Endothelial cell of umbilical vein (primary cell): ENCODE results near the gene CCBE1. TPM values are rescaled to one million over a fixed set of nuclear protein-coding genes. Genes with fewer than 3 reads are reported as not detected.

Experiments
- BruUV-seq: library from RNA; stranded (reverse); fragments of 400-500 nt; replicated peaks from 2 replicates; lab custom pipeline; 2021; lab: Mats Ljungman, UMichigan
- CTCF ChIA-PET: fragments of 300-600, 350-600 bp; sonication (Branson Sonifier 250); formaldehyde crosslinking; loops from one replicate; lab custom pipeline; 2021; ENCODE audit warnings: antibody characterized with exemption, inconsistent platforms; lab: Charles Lee
- POLR2A ChIA-PET: fragments of 300-600, 350-600 bp; sonication (Branson Sonifier 250); formaldehyde crosslinking; loops from one replicate; lab custom pipeline; 2021; ENCODE audit warnings: antibody characterized with exemption, inconsistent platforms; lab: Charles Lee
- DNase-seq: peaks from one replicate; pipeline ENCODE4 v3.0.0-alpha.2; 2011; ENCODE audit warnings: low read depth, low spot score
- FAIRE-seq: peaks from 2 replicates; lab custom pipeline; 2011; peaks lifted over from hg19 to GRCh38; lab: Jason Lieb, UNC
- H2AFZ ChIP-seq: 2 replicates; pipeline ENCODE4 v1.6.0; 2012; ENCODE audit warnings: low read depth, low read length, control low read depth, inconsistent platforms
- H3K27ac ChIP-seq: 2 replicates; pipeline ENCODE4 v1.5.1; 2011; ENCODE audit warnings: low read depth, mild to moderate bottlenecking, control low read depth, low read length, moderate library complexity; ENCODE audit not compliant: insufficient read depth
- H3K27me3 ChIP-seq, 2 experiments: 2 replicates each; pipeline versions ENCODE4 v1.6.0 to v1.6.1; 2011; ENCODE audit warnings: low read length in 2 of 2, mixed read lengths in 1 of 2; ENCODE audit not compliant: control insufficient read depth in 2 of 2, insufficient read depth in 2 of 2
- H3K36me3 ChIP-seq, 2 experiments: 2 replicates in 1 of 2; 3 replicates in 1 of 2; pipeline ENCODE4 v1.5.1; 2011; ENCODE audit warnings: low read length in 2 of 2, mild to moderate bottlenecking in 1 of 2, moderate library complexity in 1 of 2; ENCODE audit not compliant: control insufficient read depth in 2 of 2, insufficient read depth in 2 of 2; ENCODE audit errors: extremely low read depth in 1 of 2
- H3K4me1 ChIP-seq: 3 replicates; pipeline ENCODE4 v1.5.1; 2011; ENCODE audit warnings: mild to moderate bottlenecking, low read length; ENCODE audit not compliant: control insufficient read depth, insufficient read depth; ENCODE audit errors: extremely low read depth
- H3K4me2 ChIP-seq: 2 replicates; pipeline ENCODE4 v1.6.1; 2011; ENCODE audit warnings: low read length, control low read depth, mixed read lengths; ENCODE audit not compliant: insufficient read depth
- H3K4me3 ChIP-seq, 3 experiments: fragments of 200-600 bp in 1 of 3; sonication (generic), shearing (Covaris generic) in 1 of 3; replicated peaks in 1 of 3; 2 replicates each; pipeline ENCODE4 v1.5.1; 2011 to 2016; ENCODE audit warnings: control low read depth in 3 of 3, low read length in 3 of 3, mild to moderate bottlenecking in 2 of 3, inconsistent platforms in 1 of 3, low read depth in 1 of 3, moderate library complexity in 1 of 3; ENCODE audit not compliant: insufficient read depth in 1 of 3
- H3K79me2 ChIP-seq: 2 replicates; pipeline ENCODE4 v1.6.0; 2012; ENCODE audit warnings: low read length, inconsistent platforms; ENCODE audit not compliant: control insufficient read depth, insufficient read depth
- H3K9ac ChIP-seq: replicated peaks from 2 replicates; pipeline ENCODE3; 2011; ENCODE audit warnings: low read length, control low read depth; ENCODE audit not compliant: insufficient read depth; ENCODE audit errors: extremely low read depth
- H3K9me1 ChIP-seq: replicated peaks from 3 replicates; pipeline ENCODE4 v1.6.0; 2011; ENCODE audit warnings: mild to moderate bottlenecking, low read length; ENCODE audit not compliant: control insufficient read depth, insufficient read depth; ENCODE audit errors: extremely low read depth
- H3K9me3 ChIP-seq: replicated peaks from 2 replicates; pipeline ENCODE4 v1.5.1; 2012; ENCODE audit warnings: low read length, inconsistent platforms; ENCODE audit not compliant: control insufficient read depth, insufficient read depth
- H4K20me1 ChIP-seq: replicated peaks from 2 replicates; pipeline ENCODE3; 2011; ENCODE audit warnings: mild to moderate bottlenecking, low read length; ENCODE audit not compliant: control insufficient read depth, insufficient read depth; ENCODE audit errors: extremely low read depth
- CTCF ChIP-seq, 2 donors: IDR thresholded peaks; 1 replicate in 1 of 2; 2 replicates in 1 of 2; pipeline ENCODE4 v1.5.1; 2011; ENCODE audit warnings: low read length in 2 of 2, mild to moderate bottlenecking in 2 of 2, moderate library complexity in 2 of 2, control low read depth in 1 of 2, inconsistent platforms in 1 of 2, low read depth in 1 of 2; ENCODE audit not compliant: insufficient read depth in 1 of 2; ENCODE audit errors: extremely low read depth in 1 of 2
- EZH2 ChIP-seq: IDR thresholded peaks from 2 replicates; pipeline ENCODE4 v1.6.1; 2012; ENCODE audit warnings: borderline replicate concordance, low read depth, mild to moderate bottlenecking, moderate library complexity, low read length, inconsistent platforms; ENCODE audit not compliant: severe bottlenecking
- FOS ChIP-seq: IDR thresholded peaks from 2 replicates; pipeline ENCODE4 v1.6.1; 2011; ENCODE audit warnings: mild to moderate bottlenecking, low read length, moderate library complexity, borderline replicate concordance; ENCODE audit not compliant: insufficient read depth
- GATA2 ChIP-seq: IDR thresholded peaks from 2 replicates; pipeline ENCODE4 v1.7.0; 2011; ENCODE audit warnings: low read depth, mild to moderate bottlenecking, moderate library complexity, mixed read lengths, low read length; ENCODE audit not compliant: insufficient read length, insufficient read depth
- JUN ChIP-seq: IDR thresholded peaks from 2 replicates; pipeline ENCODE4 v1.6.1; 2011; ENCODE audit warnings: borderline replicate concordance, low read depth; ENCODE audit not compliant: insufficient read length, insufficient read depth
- MAX ChIP-seq: IDR thresholded peaks from 2 replicates; pipeline ENCODE4 v1.6.1; 2011; ENCODE audit not compliant: insufficient read depth, insufficient read length
- MYC ChIP-seq: IDR thresholded peaks from one replicate; pipeline ENCODE4 v1.6.1; 2011; ENCODE audit warnings: mild to moderate bottlenecking, low read depth, low read length
- POLR2A ChIP-seq: IDR thresholded peaks from 2 replicates; pipeline ENCODE4 v1.6.1; 2012; ENCODE audit warnings: low read depth, mild to moderate bottlenecking, control low read depth, low read length
- POLR2AphosphoS5 ChIP-seq: IDR thresholded peaks from 2 replicates; pipeline ENCODE4 v1.6.1; 2012; ENCODE audit warnings: low read depth, mild to moderate bottlenecking, control low read depth, low read length, moderate library complexity; ENCODE audit not compliant: insufficient read depth
- dilution Hi-C: fragments of 300-500 bp; cut with MboI; formaldehyde crosslinking; loops from one replicate; pipeline ENCODE4 v1.15.0; 2019; ENCODE audit warnings: low sequenced_read_pairs; ENCODE audit not compliant: extremely low pct_ligation_motif_present
- intact Hi-C: fragments of 100-400 bp; cut with micrococcal nuclease; formaldehyde crosslinking; loops from one replicate; pipeline ENCODE4 v1.10.0; 2022
- polyA plus RNA-seq, 4 experiments: library from polyadenylated mRNA; depleted of rRNA in 3 of 4; stranded (reverse) in 3 of 4; unstranded in 1 of 4; fragments of >200 nt; gene quantifications; 2 replicates each; pipeline versions ENCODE4 v1.2.1 to v1.2.3, GENCODE V29; 2011 to 2012; ENCODE audit warnings: missing spikeins in 1 of 4
- total RNA-seq: library from RNA; stranded (reverse); gene quantifications from 2 replicates; pipeline ENCODE4 v1.2.3, GENCODE V29; 2021

Gene CCBE1
- total and polyA plus RNA-seq, 2 donors (not counting 3 experiments of a cell fraction or from before 2014, with no cell fraction given), result 0.04 TPM; not detected in 1

- DNase-seq (no peak), FAIRE-seq (no peak)
- Histone ChIP-seq H3K36me3 (no peaks in the 10 kb centered on the region), H4K20me1 (no peaks in the 10 kb centered on the region), H3K4me1 (no peaks in the 10 kb centered on the region), H3K4me3 (no peak overlapping the region), H3K4me2 (no peak overlapping the region), H3K9me3 (no peaks in the 10 kb centered on the region), H3K27me3 (no peaks in the 10 kb centered on the region), H3K9me1 (no peaks in the 10 kb centered on the region), H3K27ac (no peak overlapping the region), H3K9ac (no peak overlapping the region), H3K79me2 (no peaks in the 10 kb centered on the region), H2AFZ (no peak overlapping the region)
- ChIA-PET CTCF (interaction anchor here (1.0 to 1.6 kb wide), 4 partner anchors 13 to 378 kb away, joined by 4 to 9 read pairs (median 6); partner anchors contain the start of gene CCBE1), POLR2A (no interaction called here)
- no TSS peak for BruUV-seq
- intact Hi-C loops (no loop called here), dilution Hi-C loops (no loop called here)
- TF ChIP-seq EZH2, result no peak
- TF ChIP-seq MAX, result no peak
- TF ChIP-seq GATA2, result no peak
- TF ChIP-seq MYC, result no peak
- no peak for TF ChIP-seq FOS
Measured at GRCh38 chr18:59446012-59446411, 251.2 kb downstream of the CCBE1 start.

- no peaks in the 10 kb centered on the region for H3K9me3 ChIP-seq
- ChIA-PET CTCF (interaction anchor here (1.2 kb wide), 1 partner anchor 15 kb away, joined by 3 read pairs; no protein-coding TSS in a partner anchor), POLR2A (no interaction called here)
- H3K4me2 ChIP-seq, result no peak overlapping the region
- H3K9me1 ChIP-seq, result no peaks in the 10 kb centered on the region
- TF ChIP-seq MYC (no peak), POLR2A (no peak), CTCF (IDR thresholded peaks at IDR 0.05; ENCODE audit: extremely low read depth in 1 of 2, insufficient read depth in 1 of 2, low read depth in 1 of 2, low read length in 2 of 2) (no peak), EZH2 (no peak), MAX (no peak), FOS (no peak), GATA2 (no peak), JUN (no peak), POLR2AphosphoS5 (no peak)
- no peaks in the 10 kb centered on the region for H3K4me1 ChIP-seq
- H3K9ac ChIP-seq, result no peak overlapping the region
- BruUV-seq, result no TSS peak
- H2AFZ ChIP-seq, result no peak overlapping the region
- no peak overlapping the region for H3K4me3 ChIP-seq
- no peaks in the 10 kb centered on the region for H3K36me3 ChIP-seq
- FAIRE-seq, result no peak
- H3K27me3 ChIP-seq, result no peaks in the 10 kb centered on the region
- H3K27ac ChIP-seq, result no peak overlapping the region
- no peaks in the 10 kb centered on the region for H4K20me1 ChIP-seq
- dilution Hi-C loops (no loop called here), intact Hi-C loops (no loop called here)
- no peaks in the 10 kb centered on the region for H3K79me2 ChIP-seq
- no peak for DNase-seq
Measured at GRCh38 chr18:59437851-59438569, 259.2 kb downstream of the CCBE1 start.
